GM20431 (cell line): ENCODE results near the gene CEBPA.

ENCODE experiments used
- in situ Hi-C: fragments of 300-500 bp; cut with MseI, MboI; formaldehyde crosslinking; loops from one replicate; pipeline ENCODE4 v1.15.0; 2020; ENCODE audit warnings: low sequenced_read_pairs; ENCODE audit not compliant: unreplicated experiment

CEBPA gene

DNA sequence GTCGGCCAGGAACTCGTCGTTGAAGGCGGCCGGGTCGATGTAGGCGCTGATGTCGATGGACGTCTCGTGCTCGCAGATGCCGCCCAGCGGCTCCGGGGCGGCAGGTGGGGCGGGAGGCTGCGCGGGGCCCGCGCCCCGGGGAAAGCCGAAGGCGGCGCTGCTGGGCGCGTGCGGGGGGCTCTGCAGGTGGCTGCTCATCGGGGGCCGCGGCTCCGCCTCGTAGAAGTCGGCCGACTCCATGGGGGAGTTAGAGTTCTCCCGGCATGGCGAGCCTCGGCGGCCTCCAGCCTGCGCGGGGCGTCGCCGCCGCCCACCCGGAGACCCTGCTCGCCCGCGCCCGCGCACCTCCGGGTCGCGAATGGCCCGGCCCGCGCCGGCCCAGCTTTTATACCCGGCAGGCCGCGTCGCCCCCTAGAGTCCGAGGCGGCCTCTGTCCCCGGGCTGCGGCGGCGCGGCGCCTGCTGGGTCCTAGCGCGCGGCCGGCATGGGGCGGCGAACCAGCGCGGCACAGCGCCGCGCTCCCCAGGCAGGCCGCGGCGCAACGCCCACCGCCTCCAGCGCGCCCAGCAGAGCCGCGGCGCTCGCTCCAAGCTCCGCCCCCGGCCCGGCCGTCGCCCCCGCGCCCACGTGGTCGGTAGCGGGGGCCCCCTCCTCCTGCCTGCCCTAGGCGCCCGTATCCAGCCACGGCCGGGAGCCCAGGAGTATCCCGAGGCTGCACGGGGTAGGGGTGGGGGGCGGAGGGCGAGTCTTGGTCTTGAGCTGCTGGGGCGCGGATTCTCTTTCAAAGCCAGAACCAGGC lies at the start of gene CEBPA:
Gene CEBPA (minus strand): TSS at position 360 of the 799 bp plus-strand sequence. CDS start 120 bp downstream, at position 240.
- in situ Hi-C loops: no loop called here

DNA sequence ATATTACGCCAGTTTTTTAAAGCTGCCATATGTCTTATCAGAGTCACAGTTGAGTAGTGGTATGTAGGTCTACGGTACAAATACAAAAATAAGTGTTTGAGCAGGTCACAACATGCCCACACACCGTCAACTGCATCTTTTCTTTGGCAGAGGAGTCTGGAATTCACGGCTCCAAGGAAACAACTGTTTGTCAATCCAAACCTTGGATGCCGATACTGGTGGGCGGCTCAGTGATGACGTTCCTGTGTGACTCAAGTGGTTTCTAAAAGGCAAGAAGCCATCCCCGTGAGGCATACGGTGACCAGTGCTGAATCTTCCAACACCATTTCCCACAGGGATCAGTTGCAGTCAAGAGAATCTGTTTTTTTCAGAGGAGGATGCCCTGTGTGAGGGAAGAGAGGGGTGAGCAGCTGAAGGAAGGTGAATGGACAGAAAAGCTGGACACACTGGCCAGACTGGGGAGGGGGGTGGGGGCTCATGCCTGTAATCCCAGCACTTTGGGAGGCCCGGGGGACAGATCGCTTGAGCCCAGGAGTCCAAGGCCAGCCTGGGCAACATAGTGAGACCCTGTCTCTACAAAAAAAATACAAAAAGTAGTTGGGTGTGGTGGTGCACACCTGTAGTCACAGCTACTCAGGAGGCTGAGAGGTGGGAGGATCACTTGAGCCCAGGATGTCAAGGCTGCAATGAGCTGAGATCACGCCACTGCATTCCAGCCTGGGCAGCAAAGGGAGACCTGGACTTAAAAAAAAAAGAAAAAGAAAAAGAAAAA lies 48.4 kb upstream of the CEBPA start:
- in situ Hi-C loops: no loop called here

DNA sequence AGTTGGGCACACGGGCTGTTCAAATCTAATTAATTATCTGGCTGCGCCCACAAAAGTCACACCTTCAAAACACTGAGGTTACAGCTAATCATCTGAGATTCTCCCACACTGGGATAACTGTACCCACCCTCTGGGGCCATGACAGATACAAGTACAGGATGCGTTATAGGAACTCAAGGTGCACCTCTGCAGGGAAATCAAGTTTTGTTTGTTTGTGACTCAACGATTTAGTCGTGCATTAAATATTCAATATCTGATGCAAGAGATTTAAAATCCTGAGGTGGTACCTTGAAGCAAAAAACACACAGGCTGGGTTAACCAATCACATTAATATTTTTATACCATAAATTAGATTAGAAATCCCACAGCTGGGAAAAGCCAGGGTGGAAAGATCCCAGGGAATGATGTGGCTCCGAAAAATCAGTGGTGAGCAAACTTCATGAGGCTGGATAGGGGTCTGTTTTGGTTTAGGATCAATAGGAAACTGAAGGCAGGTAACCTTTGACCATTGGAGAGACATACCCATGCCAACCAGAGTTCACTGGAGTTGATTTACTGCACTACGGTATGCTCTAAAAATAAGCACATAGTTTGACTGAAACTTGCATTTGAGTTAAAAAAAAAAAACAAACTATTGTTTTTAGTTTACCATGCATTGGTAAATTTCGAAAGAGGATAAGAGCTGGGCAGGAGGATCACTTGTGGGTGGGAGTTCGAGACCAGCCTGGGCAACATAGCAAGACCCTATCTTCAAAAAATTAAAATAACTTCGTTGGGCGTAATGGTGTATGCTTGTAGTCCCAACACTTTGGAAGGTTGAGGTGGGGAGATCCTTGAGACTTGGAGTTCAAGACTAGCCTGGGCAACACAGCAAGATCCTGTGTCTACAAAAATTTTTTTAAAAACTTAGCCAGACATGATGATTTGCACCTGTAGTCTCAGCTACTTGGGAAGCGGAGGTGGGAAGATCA lies 47.3 kb upstream of the CEBPA start:
- in situ Hi-C loops: no loop called here

DNA sequence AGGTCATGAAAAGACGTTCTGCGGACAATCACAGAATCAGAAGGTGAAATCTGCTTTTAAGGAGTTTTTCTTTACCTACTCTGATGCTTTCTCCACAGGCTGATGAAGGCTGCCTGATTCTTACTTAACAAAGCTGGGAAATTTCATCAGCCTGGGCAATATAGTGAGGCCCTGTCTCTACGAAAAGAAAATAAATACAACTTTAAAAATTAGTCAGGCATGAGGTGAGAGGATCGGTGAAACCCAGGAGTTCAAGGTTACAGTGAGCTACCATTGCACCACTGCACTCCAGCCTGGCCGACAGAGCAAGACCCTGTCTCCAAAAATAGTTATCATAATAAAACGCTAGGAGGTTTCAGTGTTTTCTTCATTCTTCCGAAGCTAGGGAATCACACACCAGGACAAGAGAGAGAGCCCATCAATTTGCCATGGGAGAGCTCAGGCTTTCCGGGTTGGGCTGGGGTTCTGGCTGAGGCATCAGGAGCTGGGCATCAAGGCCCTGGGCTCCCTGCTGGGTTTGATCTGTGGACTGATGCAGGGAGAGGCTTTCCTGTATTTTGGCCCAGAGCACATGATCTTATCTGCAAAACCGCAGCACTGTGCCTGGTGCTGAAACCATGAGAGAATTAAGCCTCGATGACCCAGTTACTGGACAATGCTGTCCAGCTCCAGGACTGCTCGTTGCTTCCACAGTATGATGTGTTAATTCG lies 46.1 kb upstream of the CEBPA start:
- in situ Hi-C loops: no loop called here

DNA sequence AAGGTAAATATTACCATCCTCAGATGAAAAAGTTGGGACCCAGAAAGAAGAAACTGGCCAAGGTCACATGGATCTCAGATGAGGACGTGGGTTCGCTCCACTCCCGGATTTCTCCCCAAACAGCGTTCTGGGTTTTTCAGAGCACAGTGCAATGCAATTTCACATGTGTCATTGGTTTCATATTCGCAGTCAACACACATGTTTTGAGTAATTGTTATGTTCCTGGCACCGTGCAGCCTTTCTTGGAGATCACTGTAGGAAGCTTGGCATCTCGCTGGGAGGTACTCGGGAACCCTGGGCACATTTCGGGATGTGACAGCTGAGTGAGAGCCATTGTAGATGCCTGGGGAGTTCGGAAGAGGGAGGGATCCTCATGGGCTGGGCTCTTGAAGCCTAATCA lies 45.0 kb upstream of the CEBPA start:
- in situ Hi-C loops: no loop called here

DNA sequence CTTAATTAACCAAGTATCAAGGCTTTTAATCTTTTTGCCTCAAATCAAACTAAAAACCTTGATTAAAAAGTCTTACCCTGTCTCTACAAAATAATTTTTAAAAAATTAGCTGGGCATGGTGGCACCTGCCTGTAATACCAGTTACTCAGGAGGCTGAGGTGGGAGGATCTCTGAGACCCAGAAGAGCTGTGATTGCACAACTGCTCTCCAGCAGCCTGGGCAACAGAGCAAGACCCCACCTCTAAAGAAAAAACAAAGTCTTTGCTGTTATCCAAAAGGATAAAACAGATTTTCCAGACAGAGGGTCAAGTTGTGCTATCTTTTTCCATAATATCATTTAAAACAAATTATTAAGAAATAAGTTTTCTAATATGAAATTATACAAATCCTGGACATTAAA lies 44.3 kb upstream of the CEBPA start:
- in situ Hi-C loops: no loop called here

GRCh38 chr19:33345163-33345562 lies 42.8 kb upstream of the CEBPA start:
- in situ Hi-C loops: no loop called here

DNA sequence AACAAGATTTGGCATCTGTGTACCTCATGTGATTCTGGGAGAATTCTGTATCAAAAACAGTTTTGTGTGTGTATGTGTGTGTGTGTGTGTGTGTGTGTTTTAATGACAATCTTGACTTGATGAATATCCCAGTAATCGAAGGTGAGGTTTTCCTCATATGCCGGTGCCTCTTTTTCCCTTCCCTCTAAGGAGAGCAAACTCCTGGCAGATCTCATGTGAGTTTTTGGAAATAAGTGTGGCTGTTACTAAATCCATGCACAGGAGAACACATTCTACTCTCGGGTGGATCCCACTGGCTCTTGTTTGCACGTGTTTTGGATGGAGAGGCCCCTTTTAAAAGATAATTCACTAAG lies 42.2 kb upstream of the CEBPA start:
- in situ Hi-C loops: no loop called here

GRCh38 chr19:33343859-33344572 lies 41.7 kb upstream of the CEBPA start:
- in situ Hi-C loops: no loop called here

- in situ Hi-C loops: no loop called here
Observed at GRCh38 chr19:33343301-33343700, 41.0 kb upstream of the CEBPA start.

DNA sequence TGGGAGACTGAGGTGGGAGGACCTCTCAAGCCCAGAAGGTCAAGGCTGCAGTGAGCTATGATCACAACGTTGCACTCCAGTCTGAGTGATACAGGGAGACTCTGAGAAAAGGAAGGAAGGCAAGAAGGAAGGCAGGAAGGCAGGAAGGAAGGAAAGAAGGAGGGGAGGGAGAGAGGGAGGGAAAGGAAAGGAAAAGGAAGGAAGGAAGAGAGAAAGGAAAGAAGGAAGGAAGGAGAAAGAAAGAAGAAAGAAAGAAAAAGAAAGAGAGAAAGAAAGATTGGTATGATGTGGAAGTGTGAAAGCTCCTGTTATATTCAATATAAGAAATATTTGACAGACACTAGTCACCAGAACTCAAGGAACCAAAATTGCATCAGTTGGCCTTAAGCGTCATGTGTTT lies 38.7 kb upstream of the CEBPA start:
- in situ Hi-C loops: no loop called here

DNA sequence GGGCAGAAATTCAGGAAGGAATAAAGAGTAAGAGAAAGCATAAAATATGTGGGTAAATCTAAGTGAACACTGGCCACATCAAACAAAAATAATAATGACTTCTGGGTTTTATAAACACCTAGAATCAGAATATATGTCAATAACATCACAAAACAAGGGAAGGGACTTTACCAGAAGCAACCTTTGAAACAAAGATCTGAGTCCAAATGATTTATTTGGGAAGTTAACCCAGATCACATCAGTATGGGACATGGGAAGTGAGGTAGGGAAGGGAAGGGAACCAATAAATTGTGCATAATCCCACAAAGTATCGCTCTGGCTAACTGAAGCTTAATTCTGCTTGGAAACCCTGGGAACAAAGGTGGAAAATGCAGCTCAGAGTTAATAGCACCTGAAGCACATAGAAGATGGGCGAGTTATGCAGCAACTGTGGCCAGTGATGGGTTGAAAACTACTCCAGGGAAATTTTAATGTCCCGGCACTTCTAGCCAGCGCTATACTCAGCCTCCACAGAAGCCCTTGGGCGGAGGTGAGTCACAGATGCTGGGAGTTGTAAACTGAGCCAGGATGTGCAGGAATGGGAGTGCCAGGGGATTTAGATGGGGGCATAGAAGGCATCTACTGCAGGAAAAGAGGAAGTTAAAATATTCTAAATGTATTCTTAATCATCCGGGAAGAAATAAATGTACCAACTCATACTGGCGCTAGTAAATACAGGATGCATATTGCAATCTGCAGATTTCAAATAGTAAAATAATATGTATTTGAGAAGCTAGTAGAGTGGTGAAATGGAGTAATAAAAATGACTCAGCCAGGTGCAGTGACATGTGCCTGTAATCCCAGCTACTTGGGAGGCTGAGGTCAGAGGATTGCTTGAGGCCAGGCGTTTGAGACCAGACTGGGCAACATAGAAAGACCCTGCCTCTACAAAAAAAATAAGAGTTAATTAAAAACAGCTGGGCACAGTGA lies 37.0 kb upstream of the CEBPA start:
- in situ Hi-C loops: no loop called here

DNA sequence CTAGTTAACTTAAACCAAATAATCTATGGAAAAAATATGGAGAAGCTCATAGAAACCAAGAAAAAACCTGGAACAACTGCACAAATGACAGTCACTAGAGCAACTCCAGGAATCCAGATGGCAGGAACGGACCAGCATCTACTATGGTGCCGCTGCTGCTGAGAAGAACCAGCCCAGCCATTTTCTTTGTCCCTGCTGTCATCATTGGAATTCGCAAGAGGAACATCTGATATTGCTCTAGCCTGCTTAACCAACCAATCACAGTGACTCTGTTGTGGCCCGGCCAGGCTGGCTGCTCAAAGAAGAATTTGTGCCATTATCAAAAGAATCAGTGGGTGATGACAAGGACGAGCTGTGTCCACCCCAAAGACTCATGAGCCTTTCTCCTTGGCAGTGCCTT lies 33.1 kb upstream of the CEBPA start:
- in situ Hi-C loops: no loop called here

- in situ Hi-C loops: no loop called here
Observed at GRCh38 chr19:33334271-33334670, 31.9 kb upstream of the CEBPA start.

GRCh38 chr19:33333642-33334041 lies 31.3 kb upstream of the CEBPA start:
- in situ Hi-C loops: no loop called here

- in situ Hi-C loops: no loop called here
Observed at GRCh38 chr19:33333151-33333550, 30.8 kb upstream of the CEBPA start.

DNA sequence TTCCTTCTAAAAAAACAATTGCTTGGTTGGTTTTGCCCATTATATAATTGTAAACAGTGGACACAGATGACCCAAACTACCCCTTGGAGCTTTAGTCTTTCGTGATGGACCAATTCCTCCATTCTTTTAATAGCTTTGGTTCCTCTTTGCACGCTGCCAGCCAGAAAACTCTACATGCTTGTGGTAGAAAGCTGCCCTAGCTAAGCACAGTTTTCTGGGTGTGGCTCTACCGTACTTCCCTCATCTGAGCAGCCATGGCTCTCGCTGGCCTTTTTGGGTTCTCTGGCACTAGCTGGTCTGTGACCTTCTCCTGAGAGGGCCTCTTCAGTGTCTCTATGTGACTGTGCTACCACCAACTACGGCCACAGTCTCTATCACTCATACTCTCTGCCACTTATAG lies 29.9 kb upstream of the CEBPA start:
- in situ Hi-C loops: no loop called here

DNA sequence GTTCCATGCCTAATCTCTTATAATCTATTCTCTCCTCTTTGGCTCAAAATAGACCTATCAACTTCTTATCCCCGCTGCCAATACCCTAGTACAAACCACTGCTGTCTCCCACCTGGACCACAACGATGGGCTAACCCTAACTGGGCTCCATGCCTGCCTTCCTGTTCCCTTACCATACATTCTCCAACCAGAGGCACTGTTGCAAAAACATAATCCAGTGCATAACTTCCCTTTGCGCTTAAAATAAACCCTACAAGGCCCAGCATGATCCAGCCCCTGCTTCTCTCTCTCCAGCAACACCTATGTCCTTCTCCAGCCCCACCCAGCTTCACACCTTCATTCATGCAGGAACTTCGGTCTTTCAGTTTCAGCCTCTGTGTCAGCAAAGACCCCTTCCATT lies 27.4 kb upstream of the CEBPA start:
- in situ Hi-C loops: no loop called here
